ENCODE measurements around the gene PRDM16. TPM values are rescaled to one million over a fixed set of nuclear protein-coding genes. Genes with fewer than 3 reads are reported as not detected.

Gene PRDM16
- total RNA-seq, 1 experiment from 2014 or later, result 0.61 TPM

DNA sequence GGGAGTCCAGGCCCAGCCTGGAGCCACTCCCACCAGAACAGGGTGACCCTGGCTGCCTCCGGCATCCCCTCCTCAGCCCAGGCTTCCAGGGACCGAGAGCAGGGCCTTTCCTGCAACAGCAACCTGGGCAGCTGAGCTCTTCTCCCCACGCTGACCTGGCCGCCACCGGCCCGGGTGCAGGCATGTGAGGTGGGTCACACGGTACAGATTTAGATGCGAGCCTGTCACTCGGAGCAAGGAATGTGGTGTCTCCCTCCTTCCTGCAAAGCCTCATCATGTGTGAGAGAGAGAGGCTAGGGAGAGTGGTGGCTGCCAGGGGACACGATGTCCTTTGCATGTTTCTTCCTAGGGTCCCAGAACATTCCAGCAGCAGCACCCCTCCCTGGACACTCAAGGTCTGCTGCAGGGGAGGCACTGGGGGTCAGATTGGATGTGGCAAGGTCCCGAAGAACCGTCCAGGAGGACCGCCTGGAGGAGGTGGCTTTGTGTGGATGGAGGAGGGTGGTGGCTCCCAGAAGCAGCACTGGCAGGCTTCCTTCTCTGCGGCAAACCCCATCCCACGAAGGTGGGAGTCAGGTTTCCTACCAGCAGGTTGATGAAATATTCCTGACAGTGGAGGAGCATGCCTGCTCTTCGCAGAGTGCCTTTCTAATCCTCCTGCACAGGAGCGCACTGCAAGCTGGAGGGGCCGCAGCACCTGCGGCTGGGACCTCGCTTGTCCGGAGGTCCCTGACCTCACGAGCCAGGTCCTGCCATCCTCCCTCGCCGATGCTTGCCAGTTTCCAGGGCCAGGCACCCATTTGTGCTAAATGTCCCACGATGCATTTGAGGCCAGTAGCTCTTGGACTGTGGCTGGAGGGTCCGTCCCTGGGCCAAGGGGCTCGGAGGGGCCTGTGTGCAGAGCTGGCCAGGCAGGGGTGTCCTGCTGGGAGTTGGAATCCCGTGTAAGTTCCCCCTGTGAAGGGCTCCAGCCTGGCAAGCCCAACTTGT lies 68.4 kb downstream of the PRDM16 start:
- in situ Hi-C loops (cut with HindIII; ENCODE audit: low pct_unique_long_range_greater_than_20kb, low sequenced_read_pairs), result no loop called here
- no peak for DNase-seq (ENCODE audit: low read depth, low spot score)

- no peak for DNase-seq (ENCODE audit: low read depth, low spot score)
- in situ Hi-C loops (cut with HindIII; ENCODE audit: low pct_unique_long_range_greater_than_20kb, low sequenced_read_pairs), result no loop called here
Observed at GRCh38 chr1:3138623-3139151, 69.7 kb downstream of the PRDM16 start.

DNA sequence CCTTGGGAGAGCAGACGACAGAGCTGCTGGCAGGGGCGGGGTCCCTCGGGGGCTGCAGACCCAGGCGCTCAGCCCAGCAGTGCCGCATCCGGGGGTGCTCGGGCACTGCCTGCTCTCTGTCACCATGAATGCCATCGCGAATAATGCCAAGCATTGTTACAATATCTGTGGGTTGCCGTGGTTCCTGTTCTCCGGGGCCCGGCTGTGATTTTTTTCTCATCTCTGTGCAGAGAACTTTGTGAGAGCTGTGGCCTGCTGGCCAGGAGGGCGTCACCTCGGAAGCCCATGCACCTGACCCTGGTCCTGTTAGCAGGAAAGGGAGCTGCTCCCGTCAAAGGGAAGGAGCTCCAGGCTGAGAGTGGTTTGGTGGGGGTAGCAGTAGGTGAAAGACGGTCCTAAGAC lies 70.4 kb downstream of the PRDM16 start:
- in situ Hi-C loops (cut with HindIII; ENCODE audit: low pct_unique_long_range_greater_than_20kb, low sequenced_read_pairs), result no loop called here
- DNase-seq (ENCODE audit: low read depth, low spot score), result no peak

- in situ Hi-C loops (cut with HindIII; ENCODE audit: low pct_unique_long_range_greater_than_20kb, low sequenced_read_pairs), result no loop called here
- DNase-seq (ENCODE audit: low read depth, low spot score), result no peak
Observed at GRCh38 chr1:3139871-3140361, 70.9 kb downstream of the PRDM16 start.

- in situ Hi-C loops (cut with HindIII; ENCODE audit: low pct_unique_long_range_greater_than_20kb, low sequenced_read_pairs), result no loop called here
- DNase-seq (ENCODE audit: low read depth, low spot score), result no peak
Observed at GRCh38 chr1:3140437-3140836, 71.4 kb downstream of the PRDM16 start.

DNA sequence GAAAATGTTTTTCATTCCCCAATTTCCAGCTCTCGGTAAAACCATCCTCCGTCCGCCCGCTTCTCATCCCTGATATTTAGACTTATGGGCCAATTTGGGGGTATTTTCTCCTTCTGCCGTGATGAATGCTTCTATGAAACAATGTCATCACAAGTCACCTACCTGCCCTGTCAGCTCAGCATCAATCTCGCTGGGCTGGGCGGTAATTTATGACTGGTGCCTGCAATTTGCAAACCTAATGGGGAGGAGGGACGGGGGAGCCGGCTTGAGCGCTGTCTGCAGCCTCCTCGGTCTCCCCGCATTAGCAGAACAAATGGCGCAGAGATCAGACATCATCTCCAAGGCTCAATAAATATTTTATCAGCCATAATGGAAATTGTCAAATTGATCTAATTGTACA lies 72.1 kb downstream of the PRDM16 start:
- in situ Hi-C loops (cut with HindIII; ENCODE audit: low pct_unique_long_range_greater_than_20kb, low sequenced_read_pairs), result no loop called here
- no peak for DNase-seq (ENCODE audit: low read depth, low spot score)

DNA sequence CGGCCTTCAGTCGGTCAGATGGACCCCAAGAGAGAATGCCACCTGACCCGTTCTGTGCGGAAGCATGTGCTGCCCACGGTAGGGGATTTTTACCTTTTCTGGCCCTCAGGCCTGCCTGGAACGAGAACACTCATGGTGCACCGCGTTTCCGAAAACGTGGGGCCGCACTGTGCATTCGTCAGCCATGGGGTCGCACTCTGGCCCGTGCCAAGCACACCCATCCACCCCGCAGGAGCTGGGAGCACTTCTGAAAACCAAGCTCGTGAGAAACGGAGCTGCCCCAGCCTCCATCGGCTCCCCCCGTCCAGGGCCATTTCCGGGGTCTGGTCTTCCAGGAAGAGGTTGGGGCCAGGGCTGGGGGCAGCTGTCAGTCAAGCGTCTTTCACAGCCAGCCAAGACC lies 72.8 kb downstream of the PRDM16 start:
- in situ Hi-C loops (cut with HindIII; ENCODE audit: low pct_unique_long_range_greater_than_20kb, low sequenced_read_pairs), result no loop called here
- DNase-seq (ENCODE audit: low read depth, low spot score), result no peak

DNA sequence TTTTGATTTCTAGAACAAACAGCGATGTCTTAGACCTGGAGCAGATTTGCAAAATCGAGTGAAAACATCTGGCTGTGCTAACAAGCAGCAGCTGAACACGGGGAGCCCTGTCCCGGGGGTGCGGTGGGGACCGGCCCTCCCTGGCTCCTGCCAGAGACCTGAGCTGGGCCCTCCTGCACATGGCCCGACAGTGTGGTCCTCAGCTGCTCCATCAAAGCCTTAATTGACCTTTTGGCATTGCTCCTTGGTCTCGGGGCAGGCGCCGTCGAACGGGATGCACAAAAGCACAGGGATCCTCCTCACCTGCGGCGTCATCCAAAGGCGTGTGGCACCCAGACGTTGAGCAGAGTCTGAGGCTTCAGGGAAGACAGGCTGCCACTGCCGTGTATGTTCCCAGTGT lies 73.2 kb downstream of the PRDM16 start:
- in situ Hi-C loops (cut with HindIII; ENCODE audit: low pct_unique_long_range_greater_than_20kb, low sequenced_read_pairs), result no loop called here
- DNase-seq (ENCODE audit: low read depth, low spot score), result no peak

GRCh38 chr1:3142751-3143150 lies 73.7 kb downstream of the PRDM16 start:
- no peak for DNase-seq (ENCODE audit: low read depth, low spot score)
- in situ Hi-C loops (cut with HindIII; ENCODE audit: low pct_unique_long_range_greater_than_20kb, low sequenced_read_pairs), result no loop called here

- in situ Hi-C loops (cut with HindIII; ENCODE audit: low pct_unique_long_range_greater_than_20kb, low sequenced_read_pairs), result no loop called here
- DNase-seq (ENCODE audit: low read depth, low spot score), result no peak
Observed at GRCh38 chr1:3145532-3146325, 76.7 kb downstream of the PRDM16 start.

GRCh38 chr1:3146458-3146857 lies 77.5 kb downstream of the PRDM16 start:
- no peak for DNase-seq (ENCODE audit: low read depth, low spot score)
- in situ Hi-C loops (cut with HindIII; ENCODE audit: low pct_unique_long_range_greater_than_20kb, low sequenced_read_pairs), result no loop called here

DNA sequence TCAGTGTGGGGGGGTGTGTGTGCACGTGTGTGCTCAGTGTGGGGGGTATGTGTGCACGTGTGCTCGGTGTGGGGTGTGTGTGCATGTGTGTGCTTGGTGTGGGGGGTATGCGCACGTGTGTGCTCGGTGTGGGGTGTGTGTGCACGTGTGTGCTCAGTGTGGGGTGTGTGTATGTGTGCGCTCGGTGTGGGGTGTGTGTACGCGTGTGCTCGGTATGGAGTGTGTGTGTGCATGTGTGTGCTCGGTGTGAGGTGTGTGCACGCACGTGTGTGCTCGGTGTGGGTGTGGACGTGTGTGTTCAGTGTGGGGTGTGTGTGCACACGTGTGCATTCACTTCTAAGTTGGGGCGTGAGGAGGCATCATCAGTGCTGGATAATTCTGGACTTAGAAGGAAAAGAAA lies 77.9 kb downstream of the PRDM16 start:
- no peak for DNase-seq (ENCODE audit: low read depth, low spot score)
- in situ Hi-C loops (cut with HindIII; ENCODE audit: low pct_unique_long_range_greater_than_20kb, low sequenced_read_pairs), result no loop called here

DNA sequence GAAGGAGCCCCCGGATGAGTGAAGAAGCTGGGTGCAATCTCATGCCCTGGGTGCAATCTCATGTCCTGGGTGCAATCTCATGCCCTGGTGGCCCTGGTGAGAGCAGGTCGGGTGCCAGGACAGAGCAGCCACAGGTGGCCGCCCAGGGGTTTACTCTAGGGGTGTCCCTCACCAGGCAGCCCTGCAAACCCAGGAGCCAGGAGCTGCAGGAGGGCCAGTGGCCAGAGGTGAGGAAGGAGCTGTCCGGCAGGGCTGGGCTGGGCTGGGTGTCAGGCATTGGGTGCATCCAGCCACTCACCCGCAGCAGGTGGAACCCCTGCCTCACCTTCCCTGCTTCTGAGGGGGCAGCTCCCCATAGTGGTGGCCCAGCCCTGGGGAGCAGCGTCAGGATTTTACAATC lies 79.2 kb downstream of the PRDM16 start:
- DNase-seq (ENCODE audit: low read depth, low spot score), result no peak
- in situ Hi-C loops (cut with HindIII; ENCODE audit: low pct_unique_long_range_greater_than_20kb, low sequenced_read_pairs), result no loop called here

DNA sequence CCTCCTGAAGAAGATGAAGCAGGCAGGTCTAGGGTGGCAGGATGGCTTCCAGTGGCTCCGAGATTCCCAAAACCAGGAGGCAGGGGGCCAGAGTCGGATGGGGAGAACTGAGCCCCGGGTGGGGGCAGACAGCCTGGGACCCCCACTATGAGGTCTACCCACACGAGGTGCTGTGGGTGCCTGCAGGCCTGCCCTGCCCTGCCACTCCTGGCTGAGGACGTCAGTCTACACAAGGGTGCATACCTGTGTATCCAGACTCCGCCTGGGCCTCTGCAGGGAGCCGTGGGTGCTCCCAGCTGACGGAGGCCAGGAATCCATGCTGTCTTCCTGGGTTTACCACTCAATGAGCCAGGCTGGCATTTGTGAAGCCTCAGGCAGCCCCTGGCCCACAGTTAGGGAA lies 80.3 kb downstream of the PRDM16 start:
- in situ Hi-C loops (cut with HindIII; ENCODE audit: low pct_unique_long_range_greater_than_20kb, low sequenced_read_pairs), result no loop called here
- DNase-seq (ENCODE audit: low read depth, low spot score), result no peak

GRCh38 chr1:3151456-3151855 lies 82.5 kb downstream of the PRDM16 start:
- DNase-seq (ENCODE audit: low read depth, low spot score), result no peak
- in situ Hi-C loops (cut with HindIII; ENCODE audit: low pct_unique_long_range_greater_than_20kb, low sequenced_read_pairs), result no loop called here

GRCh38 chr1:3152143-3152542 lies 83.1 kb downstream of the PRDM16 start:
- DNase-seq (ENCODE audit: low read depth, low spot score), result no peak
- in situ Hi-C loops (cut with HindIII; ENCODE audit: low pct_unique_long_range_greater_than_20kb, low sequenced_read_pairs), result no loop called here

- in situ Hi-C loops (cut with HindIII; ENCODE audit: low pct_unique_long_range_greater_than_20kb, low sequenced_read_pairs), result no loop called here
- DNase-seq (ENCODE audit: low read depth, low spot score), result no peak
Observed at GRCh38 chr1:3153197-3153596, 84.2 kb downstream of the PRDM16 start.

All from SK-MEL-5 (cell line).